C4-2B (cell line): ENCODE data around the gene ISL1.
A peak's percentile ranks its signal among the peaks of the same experiment; 100 is the strongest.

Source experiments
- H3K27ac ChIP-seq: fragments of 450-650 bp; 2 replicates; pipeline ENCODE4 v1.5.1; 2017
- ZFX ChIP-seq: fragments of 450-650 bp; IDR thresholded peaks from 2 replicates; pipeline ENCODE4 v1.6.1; 2017
- TF ChIP-seq, protein P1 (sequence below): fragments of 450-650 bp; conservative IDR thresholded peaks from 2 replicates; pipeline ENCODE4 v1.5.1; 2017; ENCODE audit warnings: mild to moderate bottlenecking

Gene ISL1

DNA sequence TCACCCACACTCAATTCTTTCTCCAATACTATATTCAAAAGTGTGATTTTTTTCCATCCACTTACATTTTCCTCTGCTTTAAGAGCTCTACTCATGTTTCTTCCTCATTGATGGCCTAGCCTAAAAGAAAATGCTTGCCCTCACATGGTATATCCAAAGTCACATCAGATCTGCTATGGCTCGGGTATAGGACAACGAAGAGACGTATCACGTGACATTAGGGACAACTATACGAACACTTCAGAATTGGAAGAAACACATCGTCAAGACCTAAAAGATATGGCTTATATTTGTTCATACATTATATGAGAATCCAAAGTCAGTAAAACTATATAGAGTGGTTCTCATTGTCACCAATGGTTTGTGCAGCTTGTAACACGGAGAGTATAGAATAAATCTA lies 8.2 kb upstream of the ISL1 start:
- H3K27ac ChIP-seq: no peak overlapping the region
- no peak for TF ChIP-seq ZFX
- TF ChIP-seq, protein P1, sequence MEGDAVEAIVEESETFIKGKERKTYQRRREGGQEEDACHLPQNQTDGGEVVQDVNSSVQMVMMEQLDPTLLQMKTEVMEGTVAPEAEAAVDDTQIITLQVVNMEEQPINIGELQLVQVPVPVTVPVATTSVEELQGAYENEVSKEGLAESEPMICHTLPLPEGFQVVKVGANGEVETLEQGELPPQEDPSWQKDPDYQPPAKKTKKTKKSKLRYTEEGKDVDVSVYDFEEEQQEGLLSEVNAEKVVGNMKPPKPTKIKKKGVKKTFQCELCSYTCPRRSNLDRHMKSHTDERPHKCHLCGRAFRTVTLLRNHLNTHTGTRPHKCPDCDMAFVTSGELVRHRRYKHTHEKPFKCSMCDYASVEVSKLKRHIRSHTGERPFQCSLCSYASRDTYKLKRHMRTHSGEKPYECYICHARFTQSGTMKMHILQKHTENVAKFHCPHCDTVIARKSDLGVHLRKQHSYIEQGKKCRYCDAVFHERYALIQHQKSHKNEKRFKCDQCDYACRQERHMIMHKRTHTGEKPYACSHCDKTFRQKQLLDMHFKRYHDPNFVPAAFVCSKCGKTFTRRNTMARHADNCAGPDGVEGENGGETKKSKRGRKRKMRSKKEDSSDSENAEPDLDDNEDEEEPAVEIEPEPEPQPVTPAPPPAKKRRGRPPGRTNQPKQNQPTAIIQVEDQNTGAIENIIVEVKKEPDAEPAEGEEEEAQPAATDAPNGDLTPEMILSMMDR: no peak

GRCh38 chr5:51376509-51376908 lies 6.7 kb upstream of the ISL1 start:
- no peak for TF ChIP-seq ZFX
- TF ChIP-seq, protein P1: no peak
- H3K27ac ChIP-seq: no peak overlapping the region

DNA sequence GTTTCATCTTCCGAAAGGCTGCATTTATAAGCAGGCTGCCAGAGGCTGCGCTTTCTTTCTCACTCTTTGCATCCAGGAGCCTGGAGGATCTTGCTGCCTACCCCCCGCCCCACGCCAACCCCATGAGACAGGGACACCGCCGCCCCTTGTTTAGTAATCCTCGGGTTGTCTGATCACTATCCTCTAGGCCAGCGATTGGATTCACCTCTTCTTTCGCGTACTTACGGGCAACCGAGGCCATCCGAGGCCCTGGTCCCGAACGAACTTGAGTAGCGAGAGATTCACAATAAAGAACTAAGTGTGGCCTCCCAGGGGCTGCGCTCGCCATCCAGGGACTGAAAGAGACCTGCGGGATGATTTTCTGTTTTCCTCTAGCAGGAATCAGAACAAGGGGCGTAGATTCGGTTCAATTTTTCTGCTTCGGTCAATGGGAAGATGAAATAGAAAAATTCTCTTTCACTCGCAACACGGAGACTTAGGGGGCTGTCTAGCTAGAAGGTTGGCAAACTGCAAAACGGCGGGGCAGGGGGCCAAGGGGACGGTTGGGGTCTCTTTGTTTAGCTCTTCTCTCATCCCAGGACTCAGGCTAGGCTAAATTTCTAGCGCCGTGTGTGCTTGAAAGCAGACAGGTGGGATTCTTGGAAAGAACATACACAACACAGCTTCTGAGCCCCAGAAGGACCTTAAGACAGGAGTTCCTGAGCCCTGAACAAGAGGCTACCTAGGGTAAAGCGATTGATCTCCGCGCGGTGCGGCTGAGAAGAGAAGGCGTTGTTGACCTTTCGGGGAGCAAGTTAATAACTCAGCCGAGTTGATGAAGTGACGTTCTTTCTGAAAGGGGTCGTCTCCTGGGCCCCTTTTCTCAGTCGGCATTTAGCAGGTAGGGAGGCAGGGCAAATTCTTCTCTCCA lies 5.8 kb upstream of the ISL1 start:
- TF ChIP-seq, protein P1: no peak
- TF ChIP-seq ZFX: no peak
- no peak overlapping the region for H3K27ac ChIP-seq

GRCh38 chr5:51378061-51378409 lies 5.2 kb upstream of the ISL1 start:
- no peak overlapping the region for H3K27ac ChIP-seq
- TF ChIP-seq, protein P1: no peak
- TF ChIP-seq ZFX: no peak

DNA sequence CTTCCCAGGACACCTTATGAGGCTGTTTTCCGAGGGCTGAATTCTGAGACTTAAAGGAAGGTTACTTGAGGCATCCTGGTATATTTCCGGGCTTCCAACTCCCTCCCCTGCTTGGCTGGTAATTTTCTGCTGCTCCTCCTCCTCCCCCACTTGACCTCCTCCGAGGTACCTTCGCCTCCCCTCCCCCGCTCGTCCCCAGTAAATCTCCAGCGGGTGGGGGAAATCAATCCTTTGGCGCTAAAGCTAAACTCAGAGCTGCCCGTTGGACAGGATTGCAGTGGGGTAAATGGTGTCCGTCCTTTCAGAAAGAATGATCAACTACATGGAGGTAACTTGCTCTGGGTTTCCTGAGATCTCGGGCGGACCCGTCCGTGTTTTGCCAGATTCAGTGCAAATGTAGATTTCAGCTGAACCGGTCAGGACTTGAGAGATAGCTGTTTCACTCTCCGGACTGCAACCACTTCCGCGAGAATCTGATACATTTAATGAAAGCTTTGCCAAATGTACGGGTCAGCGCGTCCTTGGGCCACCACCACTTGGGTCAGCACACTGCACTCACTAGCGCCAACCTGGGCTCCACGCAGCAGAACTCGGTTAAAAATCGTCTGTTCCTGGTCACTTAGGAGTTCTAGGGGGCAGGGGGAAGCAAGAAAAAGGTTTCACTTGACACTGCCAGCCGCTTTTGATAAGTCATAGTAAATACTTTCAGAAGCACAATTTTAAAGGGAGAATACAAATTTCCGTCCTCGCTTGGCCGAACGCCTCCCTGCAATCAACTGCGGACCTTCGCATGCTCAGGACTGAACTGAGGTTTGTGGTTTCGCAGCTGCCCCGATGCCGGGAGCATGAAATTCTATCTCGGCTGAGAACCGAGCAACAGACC lies 4.6 kb upstream of the ISL1 start:
- TF ChIP-seq, protein P1: no peak; the same call in 1 of the 2 replicates
- TF ChIP-seq ZFX: no peak
- H3K27ac ChIP-seq: no peak overlapping the region

- TF ChIP-seq ZFX: no peak
- TF ChIP-seq, protein P1: no peak
- H3K27ac ChIP-seq: no peak overlapping the region
These were observed 3.9 kb upstream of the ISL1 start for GRCh38 chr5:51379331-51379700.

GRCh38 chr5:51380603-51381207 lies 2.5 kb upstream of the ISL1 start:
- TF ChIP-seq, protein P1: peak; percentile 85
- no peak for TF ChIP-seq ZFX
- no peak overlapping the region for H3K27ac ChIP-seq
